Measurements from ENCODE around the gene DCN. TPM values are rescaled to one million over a fixed set of nuclear protein-coding genes. Genes with fewer than 3 reads are reported as not detected.

The DCN gene
- total RNA-seq, 2 donors from 2014 or later: 994 to 1,906 TPM

- TF ChIP-seq, protein P1, sequence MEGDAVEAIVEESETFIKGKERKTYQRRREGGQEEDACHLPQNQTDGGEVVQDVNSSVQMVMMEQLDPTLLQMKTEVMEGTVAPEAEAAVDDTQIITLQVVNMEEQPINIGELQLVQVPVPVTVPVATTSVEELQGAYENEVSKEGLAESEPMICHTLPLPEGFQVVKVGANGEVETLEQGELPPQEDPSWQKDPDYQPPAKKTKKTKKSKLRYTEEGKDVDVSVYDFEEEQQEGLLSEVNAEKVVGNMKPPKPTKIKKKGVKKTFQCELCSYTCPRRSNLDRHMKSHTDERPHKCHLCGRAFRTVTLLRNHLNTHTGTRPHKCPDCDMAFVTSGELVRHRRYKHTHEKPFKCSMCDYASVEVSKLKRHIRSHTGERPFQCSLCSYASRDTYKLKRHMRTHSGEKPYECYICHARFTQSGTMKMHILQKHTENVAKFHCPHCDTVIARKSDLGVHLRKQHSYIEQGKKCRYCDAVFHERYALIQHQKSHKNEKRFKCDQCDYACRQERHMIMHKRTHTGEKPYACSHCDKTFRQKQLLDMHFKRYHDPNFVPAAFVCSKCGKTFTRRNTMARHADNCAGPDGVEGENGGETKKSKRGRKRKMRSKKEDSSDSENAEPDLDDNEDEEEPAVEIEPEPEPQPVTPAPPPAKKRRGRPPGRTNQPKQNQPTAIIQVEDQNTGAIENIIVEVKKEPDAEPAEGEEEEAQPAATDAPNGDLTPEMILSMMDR (IDR thresholded peaks at IDR 0.05): no peak
- H3K4me3 ChIP-seq: no peak overlapping the region
- no peaks in the 10 kb centered on the region for H3K4me1 ChIP-seq
- no peaks in the 10 kb centered on the region for H3K36me3 ChIP-seq
- no peak for DNase-seq (ENCODE audit: low spot score)
- peaks cover 0 to 25% of the 10 kb centered on the region in 2 donors for H3K9me3 ChIP-seq
- no peaks in the 10 kb centered on the region for H3K27me3 ChIP-seq
- H3K27ac ChIP-seq: no peak overlapping the region
Observed at GRCh38 chr12:91093341-91093740, 89.3 kb downstream of the DCN start.

GRCh38 chr12:91091916-91092715 is 90.5 kb downstream of the DCN start:
- TF ChIP-seq, protein P1 (IDR thresholded peaks at IDR 0.05): no peak
- Histone ChIP-seq H3K9me3 (peaks cover 0 to 25% of the 10 kb centered on the region in 2 donors), H3K4me3 (no peak overlapping the region), H3K27me3 (no peaks in the 10 kb centered on the region), H3K27ac (no peak overlapping the region), H3K36me3 (no peaks in the 10 kb centered on the region), H3K4me1 (no peaks in the 10 kb centered on the region)
- DNase-seq (ENCODE audit: low spot score): no peak

Other genes with a start within 250 kb of the DCN start
- not detected for gene CCER1, start 227.6 kb downstream of the DCN start, total RNA-seq
- not detected for gene EPYC, start 177.8 kb downstream of the DCN start, total RNA-seq
- not detected for gene KERA, start 124.8 kb downstream of the DCN start, total RNA-seq
- 100 to 1,000 TPM; 130 to 196 TPM for gene LUM, start 71.3 kb downstream of the DCN start, total RNA-seq

Data from right atrium auricular region (tissue), 2 donors.